AG04449 (cell line): ENCODE measurements around the gene MCM9.

Source experiments
- CTCF ChIA-PET: fragments of 350-600 bp; formaldehyde crosslinking; extraction: SDS; loops from one replicate; lab custom pipeline; 2021; ENCODE audit warnings: antibody characterized with exemption; lab: Yijun Ruan, JAX
- POLR2A ChIA-PET: fragments of 400-600, 350-600 bp; formaldehyde crosslinking; extraction: SDS; loops from one replicate; lab custom pipeline; 2020; ENCODE audit warnings: antibody characterized with exemption, inconsistent platforms; lab: Yijun Ruan, JAX
- DNase-seq: peaks from one replicate; pipeline ENCODE4 v3.0.0-alpha.2; 2010; ENCODE audit warnings: low read depth, low spot score
- H3K4me3 ChIP-seq: 2 replicates; pipeline ENCODE4 v1.5.1; 2011; ENCODE audit warnings: low read depth, mild to moderate bottlenecking, control low read depth, low read length
- TF ChIP-seq, protein P1 (sequence below): IDR thresholded peaks from one replicate; pipeline ENCODE4 v1.5.1; 2011; ENCODE audit warnings: mild to moderate bottlenecking, moderate library complexity, low read length, control low read depth, inconsistent platforms; ENCODE audit not compliant: insufficient read depth; ENCODE audit errors: missing control alignments

Gene MCM9

GRCh38 chr6:118877806-118878205 lies 57.2 kb downstream of the MCM9 start:
- DNase-seq: no peak
- no peak overlapping the region for H3K4me3 ChIP-seq
- TF ChIP-seq, protein P1, sequence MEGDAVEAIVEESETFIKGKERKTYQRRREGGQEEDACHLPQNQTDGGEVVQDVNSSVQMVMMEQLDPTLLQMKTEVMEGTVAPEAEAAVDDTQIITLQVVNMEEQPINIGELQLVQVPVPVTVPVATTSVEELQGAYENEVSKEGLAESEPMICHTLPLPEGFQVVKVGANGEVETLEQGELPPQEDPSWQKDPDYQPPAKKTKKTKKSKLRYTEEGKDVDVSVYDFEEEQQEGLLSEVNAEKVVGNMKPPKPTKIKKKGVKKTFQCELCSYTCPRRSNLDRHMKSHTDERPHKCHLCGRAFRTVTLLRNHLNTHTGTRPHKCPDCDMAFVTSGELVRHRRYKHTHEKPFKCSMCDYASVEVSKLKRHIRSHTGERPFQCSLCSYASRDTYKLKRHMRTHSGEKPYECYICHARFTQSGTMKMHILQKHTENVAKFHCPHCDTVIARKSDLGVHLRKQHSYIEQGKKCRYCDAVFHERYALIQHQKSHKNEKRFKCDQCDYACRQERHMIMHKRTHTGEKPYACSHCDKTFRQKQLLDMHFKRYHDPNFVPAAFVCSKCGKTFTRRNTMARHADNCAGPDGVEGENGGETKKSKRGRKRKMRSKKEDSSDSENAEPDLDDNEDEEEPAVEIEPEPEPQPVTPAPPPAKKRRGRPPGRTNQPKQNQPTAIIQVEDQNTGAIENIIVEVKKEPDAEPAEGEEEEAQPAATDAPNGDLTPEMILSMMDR: no peak
- ChIA-PET POLR2A (no interaction called here), CTCF (no interaction called here)

DNA sequence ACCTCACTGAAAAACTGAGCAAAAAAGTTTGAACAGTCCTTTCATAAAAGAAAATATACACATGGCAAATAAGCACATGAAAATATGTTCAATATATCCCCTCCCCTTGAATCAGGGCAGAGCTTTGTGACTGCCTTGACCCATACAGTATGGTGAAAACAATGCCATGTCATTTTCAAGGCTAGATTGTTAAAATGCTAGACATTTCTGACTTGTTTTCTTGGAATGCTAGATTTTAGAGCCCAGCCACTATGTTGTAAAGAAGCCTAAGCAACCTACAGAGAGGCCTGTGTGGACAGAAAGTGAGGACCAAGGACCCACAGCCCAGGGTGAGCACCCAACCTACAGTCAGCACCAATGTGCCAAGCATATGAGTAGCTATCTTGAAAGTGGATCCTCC lies 58.1 kb downstream of the MCM9 start:
- H3K4me3 ChIP-seq: no peak overlapping the region
- POLR2A ChIA-PET: interaction anchor here (0.7 to 1.8 kb wide), 2 partner anchors 13 to 16 kb away, joined by 3 to 6 read pairs; partner anchors contain the start of gene ASF1A
- TF ChIP-seq, protein P1: no peak
- CTCF ChIA-PET: interaction anchor here (1.3 to 2.4 kb wide), 2 partner anchors 18 to 32 kb away, joined by 3 to 10 read pairs; no protein-coding TSS in a partner anchor
- peak; percentile 40 for DNase-seq

- CTCF ChIA-PET: interaction anchor here (0.6 to 2.4 kb wide), 4 partner anchors 15 to 36 kb away, joined by 3 to 10 read pairs (median 3); no protein-coding TSS in a partner anchor
These were observed 58.8 kb downstream of the MCM9 start for GRCh38 chr6:118876198-118876597.

GRCh38 chr6:118875672-118876071 lies 59.3 kb downstream of the MCM9 start:
- DNase-seq: no peak
- H3K4me3 ChIP-seq: no peak overlapping the region
- CTCF ChIA-PET: interaction anchor here (0.6 to 2.4 kb wide), 4 partner anchors 14 to 35 kb away, joined by 3 to 10 read pairs (median 3); no protein-coding TSS in a partner anchor
- TF ChIP-seq, protein P1: no peak
- POLR2A ChIA-PET: interaction anchor here (1.8 kb wide), 1 partner anchor 18 kb away, joined by 6 read pairs; the partner anchor contains the start of gene ASF1A

More at GRCh38 chr6:118876198-118876597, 58.8 kb downstream of the MCM9 start:
- TF ChIP-seq, protein P1: no peak
- POLR2A ChIA-PET: interaction anchor here (0.7 to 1.8 kb wide), 2 partner anchors 13 to 17 kb away, joined by 3 to 6 read pairs; partner anchors contain the start of gene ASF1A
- H3K4me3 ChIP-seq: no peak overlapping the region
- DNase-seq: no peak

- TF ChIP-seq, protein P1: no peak
- ChIA-PET POLR2A (no interaction called here), CTCF (interaction anchor here (1.2 kb wide), 1 partner anchor 72 kb away, joined by 3 read pairs; no protein-coding TSS in a partner anchor)
- no peak for DNase-seq
- no peak overlapping the region for H3K4me3 ChIP-seq
These were observed 61.7 kb downstream of the MCM9 start for GRCh38 chr6:118873239-118873638.

DNA sequence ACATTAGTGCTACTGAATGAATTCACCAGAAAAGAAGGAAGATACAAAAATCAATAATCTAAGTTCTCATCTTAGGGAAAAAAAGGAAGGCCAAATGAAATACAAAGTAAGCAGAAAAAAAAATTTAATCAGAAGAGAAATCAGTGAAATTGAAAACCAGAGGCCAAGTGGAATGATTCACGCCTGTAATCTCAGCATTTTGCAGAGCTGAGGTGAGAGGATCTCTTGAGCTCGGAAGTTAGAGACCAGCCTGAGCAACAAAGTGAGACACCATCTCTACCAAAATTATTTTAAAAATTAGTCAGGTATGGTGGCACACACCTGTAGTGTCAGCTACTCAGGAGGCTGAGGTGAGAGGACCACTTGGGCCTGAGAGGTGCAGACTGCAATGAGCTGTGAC lies 62.2 kb downstream of the MCM9 start:
- POLR2A ChIA-PET: no interaction called here
- no peak for DNase-seq
- TF ChIP-seq, protein P1: no peak
- H3K4me3 ChIP-seq: no peak overlapping the region
- CTCF ChIA-PET: interaction anchor here (1.2 kb wide), 1 partner anchor 72 kb away, joined by 3 read pairs; no protein-coding TSS in a partner anchor
